PC-9 (cell line): ENCODE data around the gene USP38.

Source experiments
- EZH2 ChIP-seq: fragments of 200-600 bp; sonication (generic); IDR thresholded peaks from 2 replicates; pipeline ENCODE4 v1.8.0; 2017; ENCODE audit warnings: antibody characterized with exemption, low read depth
- TF ChIP-seq, protein P1 (sequence below): fragments of 200-600 bp; sonication (generic); conservative IDR thresholded peaks from 2 replicates; pipeline ENCODE4 v1.6.1; 2017; ENCODE audit warnings: mixed run types, antibody characterized with exemption, mild to moderate bottlenecking, moderate library complexity

DNA sequence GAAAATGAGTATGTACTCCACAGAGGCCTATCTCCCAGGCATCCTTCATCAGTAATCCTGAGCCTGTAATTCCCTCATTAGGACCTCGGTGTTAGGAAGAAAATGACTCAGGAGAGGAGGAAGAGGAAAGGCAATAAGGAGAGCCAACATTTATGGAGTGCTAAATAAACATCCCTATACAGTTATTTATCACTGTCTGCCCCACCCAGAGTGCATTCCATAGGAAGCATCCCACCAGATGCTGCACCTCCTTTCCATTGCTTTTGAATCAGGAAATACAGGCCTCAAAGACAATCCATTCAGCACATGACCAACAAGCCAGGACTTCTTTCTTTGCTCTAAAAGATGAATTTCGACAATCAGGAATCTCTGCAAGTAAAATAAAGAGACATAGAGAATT, 47.6 kb downstream of the USP38 start:
- TF ChIP-seq, protein P1, sequence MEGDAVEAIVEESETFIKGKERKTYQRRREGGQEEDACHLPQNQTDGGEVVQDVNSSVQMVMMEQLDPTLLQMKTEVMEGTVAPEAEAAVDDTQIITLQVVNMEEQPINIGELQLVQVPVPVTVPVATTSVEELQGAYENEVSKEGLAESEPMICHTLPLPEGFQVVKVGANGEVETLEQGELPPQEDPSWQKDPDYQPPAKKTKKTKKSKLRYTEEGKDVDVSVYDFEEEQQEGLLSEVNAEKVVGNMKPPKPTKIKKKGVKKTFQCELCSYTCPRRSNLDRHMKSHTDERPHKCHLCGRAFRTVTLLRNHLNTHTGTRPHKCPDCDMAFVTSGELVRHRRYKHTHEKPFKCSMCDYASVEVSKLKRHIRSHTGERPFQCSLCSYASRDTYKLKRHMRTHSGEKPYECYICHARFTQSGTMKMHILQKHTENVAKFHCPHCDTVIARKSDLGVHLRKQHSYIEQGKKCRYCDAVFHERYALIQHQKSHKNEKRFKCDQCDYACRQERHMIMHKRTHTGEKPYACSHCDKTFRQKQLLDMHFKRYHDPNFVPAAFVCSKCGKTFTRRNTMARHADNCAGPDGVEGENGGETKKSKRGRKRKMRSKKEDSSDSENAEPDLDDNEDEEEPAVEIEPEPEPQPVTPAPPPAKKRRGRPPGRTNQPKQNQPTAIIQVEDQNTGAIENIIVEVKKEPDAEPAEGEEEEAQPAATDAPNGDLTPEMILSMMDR, result no peak
- no peak for TF ChIP-seq EZH2
